ENCODE data around the gene CHTF18.

DNA sequence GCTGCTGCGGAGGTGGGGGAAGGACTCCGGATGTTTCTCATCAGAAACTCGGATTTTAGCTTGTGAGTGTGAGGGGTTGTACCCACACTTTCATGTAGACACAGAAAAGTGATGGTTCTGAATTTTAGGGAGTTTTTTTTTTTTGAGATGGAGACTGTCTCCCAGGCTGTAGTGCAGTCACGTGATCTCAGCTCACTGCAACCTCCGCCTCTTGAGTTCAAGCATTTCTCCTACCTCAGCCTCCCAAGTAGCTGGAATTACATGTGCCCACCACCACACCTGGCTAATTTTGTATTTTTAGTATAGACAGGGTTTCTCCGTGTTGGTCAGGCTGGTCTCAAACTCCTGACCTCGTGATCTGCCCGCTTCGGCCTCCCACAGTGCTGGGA, 34.5 kb downstream of the CHTF18 start:
- TF ChIP-seq CTCF (conservative IDR thresholded peaks at IDR 0.05; ENCODE audit: low read length) (no peak), EZH2phosphoT487 (IDR thresholded peaks at IDR 0.05; ENCODE audit: borderline replicate concordance) (no peak)

All from Loucy (cell line).